Effector CD8-positive, alpha-beta T cell (primary cell): ENCODE results near the gene C16orf95.
"Not testable (repeated sequence)": the region's sequence is repeated elsewhere in the genome, so short reads cannot be mapped to it uniquely, and the experiment has no call there.

Experiments
- DNase-seq: peaks from one replicate; lab custom pipeline; 2025; lab: John Stamatoyannopoulos, UW

C16orf95 gene

DNA sequence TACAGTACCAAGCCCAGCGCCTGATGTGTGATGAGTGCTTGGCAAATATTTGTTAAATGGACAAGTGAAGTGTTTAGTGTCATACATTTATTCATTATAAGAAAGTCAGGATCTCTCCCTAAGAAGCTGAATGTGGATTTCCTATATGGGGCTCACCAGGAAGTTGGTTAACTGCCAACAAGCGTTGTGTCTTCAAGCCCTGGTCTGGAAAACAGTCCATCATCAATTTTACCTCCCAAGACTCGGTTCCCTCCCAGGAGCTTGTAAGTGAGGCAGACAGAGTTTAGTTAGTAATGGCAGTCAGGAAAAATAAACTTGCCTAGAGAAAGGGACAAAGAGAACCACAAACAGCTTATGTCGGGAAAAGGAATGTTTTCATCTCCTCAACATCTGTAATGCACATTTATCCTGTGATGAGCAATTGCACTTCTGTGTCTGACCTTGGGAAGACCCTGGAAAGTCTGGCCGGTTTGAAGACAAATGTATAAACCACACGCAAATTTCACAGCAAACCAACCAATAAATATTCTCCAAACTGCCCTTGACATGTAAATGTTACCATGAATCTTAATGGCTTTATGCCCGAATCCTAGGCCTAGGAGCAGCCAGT is 28.3 kb downstream of the C16orf95 start:
- no peak for DNase-seq

GRCh38 chr16:87286839-87287626 is 30.2 kb downstream of the C16orf95 start:
- no peak for DNase-seq

DNA sequence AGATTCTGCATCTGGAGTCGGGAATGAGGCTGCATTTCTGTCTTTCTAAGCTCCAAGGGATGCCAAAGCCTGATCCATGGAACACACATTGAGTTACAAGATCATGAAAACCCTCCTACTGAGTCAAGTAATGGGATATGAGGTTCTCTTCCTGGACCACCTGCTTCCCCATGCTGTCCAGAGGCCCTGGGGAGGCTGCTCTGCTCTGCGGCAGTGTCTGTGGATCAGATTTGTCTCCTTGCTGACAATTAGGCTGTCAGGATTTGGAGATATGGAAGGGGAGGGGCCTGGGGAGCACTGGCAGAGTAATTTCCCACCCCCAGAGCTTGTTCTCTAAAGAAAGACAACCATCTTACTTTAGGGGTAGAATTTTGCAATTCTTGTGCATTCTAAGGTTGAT is 33.0 kb downstream of the C16orf95 start:
- no peak for DNase-seq

- no peak for DNase-seq
These were observed 38.0 kb downstream of the C16orf95 start for GRCh38 chr16:87279094-87279658.

- DNase-seq, result no peak
These were observed 38.8 kb downstream of the C16orf95 start for GRCh38 chr16:87278191-87279093.

GRCh38 chr16:87276924-87277323 is 40.3 kb downstream of the C16orf95 start:
- DNase-seq, result no peak

GRCh38 chr16:87276091-87276701 is 41.0 kb downstream of the C16orf95 start:
- no peak for DNase-seq

- DNase-seq, result no peak
These were observed 42.4 kb downstream of the C16orf95 start for GRCh38 chr16:87274794-87275193.

- DNase-seq, result no peak
These were observed 43.6 kb downstream of the C16orf95 start for GRCh38 chr16:87273471-87274030.

DNA sequence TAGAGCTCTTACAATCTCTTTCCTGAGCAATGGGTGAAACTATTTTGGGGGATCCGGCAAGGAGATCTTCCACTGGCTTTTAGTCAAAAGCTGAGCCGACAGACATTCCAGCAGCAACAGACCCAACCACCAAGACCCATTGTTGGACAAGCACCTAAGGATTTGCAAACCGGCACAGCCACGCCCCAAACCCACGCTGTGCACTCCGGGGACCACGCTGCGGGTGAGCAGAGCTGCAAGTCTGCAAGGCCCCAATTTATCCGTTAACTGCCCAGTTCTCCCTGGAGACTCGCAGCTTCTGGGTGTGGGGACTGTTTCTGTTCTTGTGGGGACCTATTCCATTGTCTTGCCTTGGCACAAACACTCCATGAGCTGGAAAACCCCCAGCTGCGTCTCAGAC is 45.9 kb downstream of the C16orf95 start:
- no peak for DNase-seq

DNA sequence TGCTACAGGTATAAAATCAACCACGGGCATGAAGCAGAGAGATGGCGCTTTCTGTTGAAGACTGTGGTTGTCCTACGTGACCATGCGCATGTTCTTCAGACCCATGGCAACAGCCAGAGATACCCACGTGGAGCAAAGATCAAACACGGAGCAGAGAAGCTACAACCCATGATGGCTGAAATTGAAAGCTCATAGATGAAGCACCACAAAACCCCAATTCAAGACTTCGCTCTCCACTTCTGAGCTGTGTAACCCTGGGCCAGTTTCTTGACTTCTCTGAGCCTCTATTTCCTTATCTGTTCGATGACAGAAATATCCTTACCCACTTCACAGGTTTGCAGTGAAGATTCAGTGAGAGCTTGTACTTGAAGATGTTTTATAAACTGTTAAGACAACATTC is 49.6 kb downstream of the C16orf95 start:
- DNase-seq, result no peak

GRCh38 chr16:87266846-87267245 is 50.3 kb downstream of the C16orf95 start:
- DNase-seq, result no peak

DNA sequence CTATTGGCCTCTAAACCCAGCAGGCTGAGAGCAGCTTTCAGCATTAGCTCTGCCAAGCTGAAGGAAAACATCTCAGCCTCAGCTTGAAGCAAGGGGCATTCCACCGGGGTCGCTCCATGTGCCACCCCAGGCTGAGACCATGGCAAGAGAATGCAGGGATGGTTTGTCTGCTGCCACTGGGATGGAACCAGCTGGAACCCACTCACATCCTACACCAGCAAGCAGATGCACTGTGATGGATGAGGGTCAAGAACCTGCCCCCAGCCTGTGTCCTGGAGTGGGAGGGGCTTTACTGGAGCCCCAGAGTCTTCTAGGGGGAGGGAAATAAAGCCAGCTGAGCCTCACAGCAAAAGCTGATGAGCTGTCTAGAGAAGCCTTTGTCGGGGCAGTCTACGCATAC is 51.9 kb downstream of the C16orf95 start:
- no peak for DNase-seq

DNA sequence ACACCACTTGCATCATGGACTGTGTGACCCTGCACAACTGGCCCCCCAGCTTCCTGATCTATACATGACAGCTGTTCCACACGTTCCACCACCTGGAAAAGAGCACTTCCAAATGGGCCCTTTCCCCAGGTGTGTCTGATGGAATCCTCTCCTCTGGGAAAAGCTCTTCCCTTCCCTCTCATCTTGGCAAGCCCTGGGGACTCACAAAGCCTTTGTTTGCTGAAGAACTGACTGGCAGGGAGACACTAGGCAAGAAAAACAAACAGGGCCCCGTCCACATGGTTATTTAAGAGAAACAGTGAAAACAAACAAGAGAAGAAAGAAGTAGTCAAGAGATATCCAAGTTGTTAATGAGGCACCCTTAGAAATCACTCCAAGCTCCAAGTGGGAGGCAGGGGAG is 52.6 kb downstream of the C16orf95 start:
- no peak for DNase-seq

GRCh38 chr16:87263418-87264052 is 53.7 kb downstream of the C16orf95 start:
- DNase-seq, result no peak

DNA sequence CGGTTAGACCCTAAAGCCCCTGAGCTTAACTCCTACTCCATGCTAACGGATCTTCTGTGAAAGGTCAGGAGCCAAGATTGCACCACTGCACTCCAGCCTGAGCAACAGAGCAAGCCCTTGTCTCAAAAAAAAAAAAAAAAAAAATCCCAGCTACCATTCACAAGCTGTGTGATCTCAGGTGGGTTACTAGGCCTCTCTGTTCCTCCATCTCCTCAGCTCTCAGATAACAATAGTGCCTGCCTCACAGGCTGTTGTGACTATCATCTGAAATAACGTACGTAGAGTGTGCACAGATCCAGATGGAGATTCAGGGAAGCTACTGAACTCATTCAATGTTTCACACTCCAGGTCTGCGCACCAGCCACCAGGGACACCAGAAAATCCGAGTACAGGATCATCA is 57.8 kb downstream of the C16orf95 start:
- no peak for DNase-seq

DNA sequence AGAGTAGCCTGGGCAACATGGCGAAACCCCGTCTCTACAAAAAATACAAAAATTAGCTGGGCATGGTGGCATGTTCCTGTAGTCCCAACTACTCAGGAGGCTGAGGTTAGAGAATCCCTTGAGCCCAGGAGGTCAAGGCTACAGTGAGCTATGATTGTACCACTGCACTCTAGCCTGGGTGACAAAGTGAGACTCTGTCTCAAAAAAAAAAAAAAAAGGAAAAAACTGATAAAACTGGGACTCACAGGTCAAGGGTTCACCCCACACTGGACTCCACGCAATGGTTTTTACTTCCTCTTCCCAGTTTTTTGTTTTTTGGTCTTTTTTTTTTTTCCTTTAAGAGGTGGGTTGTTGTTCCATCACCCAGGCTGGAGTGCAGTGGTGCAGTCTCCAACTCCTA is 58.5 kb downstream of the C16orf95 start:
- not testable (repeated sequence) for DNase-seq

GRCh38 chr16:87255866-87256265 is 61.3 kb downstream of the C16orf95 start:
- no peak for DNase-seq

DNA sequence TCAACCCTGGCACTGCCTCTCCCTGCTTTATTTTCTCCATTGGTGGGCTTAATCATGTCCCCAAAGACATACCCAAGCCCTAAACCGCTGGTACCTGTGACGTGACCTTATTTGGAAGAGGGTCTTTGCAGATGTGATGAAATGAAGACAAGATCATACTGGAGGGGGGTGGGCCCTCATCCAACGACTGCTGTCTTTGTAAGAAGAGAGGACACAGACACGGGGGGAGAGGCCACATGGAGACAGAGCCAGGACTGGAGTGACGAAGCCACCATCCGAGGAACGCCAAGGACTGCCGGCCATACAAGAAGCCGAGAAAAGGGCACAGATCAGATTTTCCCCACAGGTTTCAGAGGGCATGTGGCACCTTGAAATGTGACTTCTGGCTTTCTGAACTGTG is 62.5 kb downstream of the C16orf95 start:
- no peak for DNase-seq

- no peak for DNase-seq
These were observed 62.9 kb downstream of the C16orf95 start for GRCh38 chr16:87254296-87254695.

DNA sequence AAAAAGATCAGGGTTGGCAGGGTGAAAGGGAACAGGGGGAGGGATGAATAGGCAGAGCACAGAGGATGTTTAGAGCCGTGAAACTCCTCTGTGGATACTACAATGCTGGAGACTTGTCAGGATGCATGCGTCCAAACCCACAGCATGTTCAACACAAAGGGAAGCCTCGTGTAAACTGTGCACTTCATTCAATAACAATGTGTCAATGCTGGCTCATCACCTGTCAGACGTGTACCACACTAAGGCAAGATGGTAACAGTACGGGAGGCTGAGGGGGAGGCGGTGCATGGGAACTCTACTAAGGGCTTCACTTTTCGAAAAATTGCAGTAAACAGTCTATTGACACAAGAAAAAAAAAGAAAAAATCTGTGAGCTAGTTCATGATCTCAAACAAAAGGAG is 63.7 kb downstream of the C16orf95 start:
- no peak for DNase-seq
